NCI-H1105 treated with DMSO at 0.1 percent for 48 hours (cell line): ENCODE data around the gene WTAP.
A peak's percentile ranks its signal among the peaks of the same experiment; 100 is the strongest.
"Not testable (repeated sequence)": the region's sequence is repeated elsewhere in the genome, so short reads cannot be mapped to it uniquely, and the experiment has no call there.

Source experiments
- DNase-seq: peaks from one replicate; lab custom pipeline; 2025; lab: John Stamatoyannopoulos, UW

WTAP gene

GRCh38 chr6:159726918-159727716 lies at the start of gene WTAP:
Gene WTAP (plus strand): TSS chr6:159727506. CDS start chr6:159736266, 8,760 bp downstream.
- peak; percentile 99 for DNase-seq

DNA sequence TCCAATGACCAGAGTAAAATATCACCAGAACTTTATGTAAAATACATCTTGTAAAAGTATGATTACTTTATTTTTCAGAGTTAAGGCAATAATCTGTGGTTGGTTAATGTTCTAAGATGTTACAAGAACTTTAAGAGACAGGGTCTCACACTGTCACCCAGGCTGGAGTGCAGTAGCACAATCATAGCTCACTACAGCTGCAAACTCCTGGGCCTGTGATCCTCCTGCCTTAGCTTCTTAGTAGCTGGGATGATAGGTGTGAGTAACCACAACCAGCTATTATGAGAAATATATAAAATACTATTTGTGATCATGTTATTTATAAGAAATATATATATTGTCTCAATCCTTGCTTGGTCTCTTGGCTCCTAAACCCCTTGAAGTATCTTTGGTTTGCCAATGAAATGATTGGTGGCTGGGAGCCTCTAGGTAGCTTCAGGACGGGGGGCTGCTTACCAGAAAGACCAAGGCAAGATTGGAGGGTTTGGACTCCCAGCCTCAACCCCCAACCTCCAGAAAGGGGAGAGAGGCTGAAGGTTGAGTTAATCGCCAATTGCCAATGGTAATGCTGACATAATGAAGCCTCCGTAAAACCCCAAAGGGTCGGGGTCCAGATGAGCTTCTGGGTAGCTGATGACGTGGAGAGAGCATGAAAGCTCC lies 49.7 kb upstream of the WTAP start:
- no peak for DNase-seq

GRCh38 chr6:159678574-159678973 lies 48.7 kb upstream of the WTAP start:
- DNase-seq = no peak

DNA sequence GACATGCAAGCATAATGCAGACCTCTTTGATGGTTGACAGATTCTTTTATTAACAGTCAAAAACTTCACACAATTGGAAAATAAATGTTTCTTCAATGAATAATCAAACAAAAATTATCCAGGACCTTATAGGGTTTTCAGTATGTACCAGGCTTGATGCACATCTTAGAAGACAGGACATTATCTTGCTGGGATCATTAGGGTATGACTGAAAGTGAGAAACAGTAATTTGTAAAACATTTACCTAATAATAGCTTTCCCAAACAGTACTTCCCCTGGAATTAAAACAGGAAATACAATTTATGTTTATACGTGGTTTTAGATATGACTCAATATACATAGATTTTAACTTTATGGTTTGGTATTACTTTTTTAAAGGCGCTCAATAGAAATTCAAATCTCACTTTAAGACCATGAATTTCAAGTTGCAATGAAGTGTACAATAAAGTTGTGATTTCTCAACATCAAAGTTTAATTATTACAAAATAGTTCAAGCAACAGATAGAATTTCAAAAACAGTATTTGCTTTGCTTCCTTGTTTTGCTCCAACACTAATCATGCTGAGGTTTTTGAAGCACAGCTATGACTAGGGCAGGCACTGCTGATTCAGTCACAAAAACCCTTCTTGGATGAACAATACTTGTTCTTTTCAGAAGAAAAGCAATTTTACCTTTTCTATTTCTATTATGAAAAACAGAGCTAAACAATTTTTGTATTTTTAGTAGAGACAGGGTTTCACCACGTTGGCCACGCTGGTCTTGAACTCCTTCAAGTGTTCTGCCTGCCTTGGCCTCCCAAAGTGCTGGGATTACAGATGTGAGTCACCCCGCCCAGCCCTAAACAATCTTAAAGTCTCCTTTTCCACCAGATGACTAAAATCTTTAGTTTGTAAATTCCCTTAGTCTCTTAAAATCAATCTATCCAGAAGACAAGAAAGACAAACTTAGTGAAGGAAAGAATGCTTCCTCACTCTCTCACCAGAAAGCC lies 47.9 kb upstream of the WTAP start:
- DNase-seq = no peak

- no peak for DNase-seq
Observed at GRCh38 chr6:159680104-159680503, 47.2 kb upstream of the WTAP start.

DNA sequence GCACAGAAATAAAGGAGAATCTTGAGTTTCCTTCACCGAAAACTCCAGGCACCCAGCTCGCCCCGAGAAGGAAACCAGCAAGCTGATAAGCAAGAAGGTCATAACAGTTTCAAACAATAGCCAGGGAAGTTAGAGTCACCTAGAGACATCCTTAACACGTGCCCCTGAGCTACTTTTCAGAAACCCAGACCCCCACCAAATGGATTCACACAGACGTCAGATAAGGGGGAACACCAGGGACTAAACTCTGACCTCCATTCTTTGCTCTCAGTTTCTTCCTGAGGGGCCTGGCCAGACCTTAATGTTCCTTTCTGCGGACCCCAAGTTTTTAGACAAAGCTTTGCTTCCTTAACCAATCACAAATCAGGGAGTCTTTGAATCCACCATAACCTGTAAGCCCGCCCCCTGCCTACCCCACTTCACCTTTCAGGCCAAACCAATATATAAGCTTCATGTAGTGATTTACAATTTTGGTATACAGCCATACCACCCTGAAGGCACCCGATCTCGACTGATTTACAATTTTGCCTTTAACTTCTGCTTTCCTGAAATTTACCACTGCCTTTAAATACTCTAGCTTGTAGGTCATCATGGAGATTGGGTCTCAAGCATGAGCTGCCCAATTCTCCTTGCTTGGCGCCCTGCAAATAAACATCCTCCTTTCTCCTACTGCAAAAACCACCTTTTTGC lies 46.0 kb upstream of the WTAP start:
- DNase-seq = no peak

DNA sequence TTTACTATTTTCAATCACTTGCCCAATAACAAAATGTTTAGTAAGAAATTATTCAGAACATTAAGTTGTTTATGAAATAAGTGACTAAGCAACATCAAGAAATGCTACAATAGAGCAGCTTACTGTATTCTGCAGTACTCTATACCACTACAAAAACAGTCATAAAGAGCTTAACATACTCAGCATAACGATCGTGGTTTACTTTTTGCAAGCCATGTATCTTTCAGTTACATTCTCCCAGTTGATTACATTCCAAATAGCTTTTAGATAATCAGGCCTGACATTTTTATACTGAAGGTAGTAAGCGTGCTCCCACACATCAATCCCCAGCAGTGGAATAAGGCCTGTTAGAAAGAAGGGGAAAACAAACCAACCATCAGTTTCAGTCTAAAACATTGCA lies 45.0 kb upstream of the WTAP start:
- no peak for DNase-seq

- DNase-seq = no peak
Observed at GRCh38 chr6:159682810-159683209, 44.5 kb upstream of the WTAP start.

DNA sequence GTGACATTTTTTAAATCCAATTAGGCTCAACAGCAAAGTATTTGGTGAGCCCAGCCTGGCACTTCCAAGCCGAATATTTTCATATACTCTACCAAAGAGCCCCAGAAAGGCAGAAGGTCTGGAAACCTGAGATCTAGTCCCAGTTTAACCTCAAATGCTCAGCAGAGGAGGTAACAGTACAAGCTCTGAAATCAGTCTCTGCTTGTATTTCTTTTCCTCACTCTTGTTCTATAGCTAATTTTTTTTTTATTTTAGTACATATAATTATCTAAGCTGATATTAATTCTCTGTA lies 43.3 kb upstream of the WTAP start:
- no peak for DNase-seq

- DNase-seq = no peak
Observed at GRCh38 chr6:159686040-159686439, 41.3 kb upstream of the WTAP start.

DNA sequence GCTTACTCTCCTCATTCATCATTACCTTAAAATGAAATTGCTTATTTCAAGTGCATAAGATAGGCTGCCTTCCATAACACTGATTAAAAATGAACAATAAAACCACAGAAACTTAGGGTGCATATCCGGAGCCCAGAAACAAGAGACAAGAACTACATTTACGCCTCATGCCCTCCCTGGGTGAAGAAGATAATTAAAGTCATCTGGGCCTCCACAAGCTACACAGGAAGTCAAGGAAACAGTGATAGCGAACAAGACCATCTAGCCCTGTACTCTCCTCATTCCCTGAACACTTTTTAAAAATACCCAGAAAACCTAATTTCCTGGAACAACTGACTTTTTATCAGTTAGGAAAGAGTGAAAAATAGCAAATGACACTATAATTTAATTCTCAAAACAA lies 40.6 kb upstream of the WTAP start:
- DNase-seq = no peak

- no peak for DNase-seq
Observed at GRCh38 chr6:159687341-159687740, 40.0 kb upstream of the WTAP start.

- DNase-seq = no peak
Observed at GRCh38 chr6:159688266-159688905, 38.9 kb upstream of the WTAP start.

- DNase-seq = no peak
Observed at GRCh38 chr6:159689001-159689400, 38.3 kb upstream of the WTAP start.

- DNase-seq = not testable (repeated sequence)
Observed at GRCh38 chr6:159690135-159690534, 37.2 kb upstream of the WTAP start.

DNA sequence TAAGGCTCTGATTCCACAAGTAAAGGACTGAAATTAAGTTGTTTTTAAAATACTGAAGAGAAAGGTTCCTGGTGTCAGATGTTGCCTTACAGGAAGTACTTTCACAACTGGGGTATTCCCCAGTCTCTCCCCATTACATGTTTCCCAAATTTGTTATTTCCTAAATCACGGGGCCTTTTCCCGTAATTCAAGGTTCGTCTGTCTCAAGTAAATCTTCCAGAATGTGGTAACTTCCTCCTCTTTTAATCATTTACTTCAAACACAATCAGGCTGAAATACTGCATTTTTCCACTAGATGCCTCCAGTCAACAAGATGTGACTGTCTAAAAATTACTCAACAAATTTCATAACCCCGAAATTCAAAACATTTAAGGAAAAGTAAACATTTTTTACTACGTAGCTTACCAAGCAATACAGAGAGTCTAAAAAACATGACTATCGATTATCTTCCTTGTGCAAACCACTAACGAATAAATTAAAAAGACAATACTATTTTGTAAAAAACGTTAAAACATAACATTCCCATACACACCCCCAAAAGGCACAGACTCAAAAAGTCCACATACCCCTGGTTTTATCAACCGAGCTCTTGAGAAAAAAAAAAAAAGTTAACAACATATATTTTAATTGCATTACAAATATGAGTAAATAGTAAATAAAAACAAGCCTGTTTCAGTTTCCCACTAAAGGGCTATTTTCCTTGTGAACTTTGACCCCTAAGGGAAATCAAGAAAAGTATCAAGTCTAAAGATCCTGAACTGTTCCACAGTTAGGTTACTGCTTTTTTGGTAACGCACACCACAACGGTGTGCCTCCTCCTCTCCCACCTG lies 36.0 kb upstream of the WTAP start:
- DNase-seq = peak; percentile 46

- DNase-seq = peak; percentile 14
Observed at GRCh38 chr6:159691963-159692287, 35.4 kb upstream of the WTAP start.

- peak; percentile 78 for DNase-seq
Observed at GRCh38 chr6:159692303-159693127, 34.8 kb upstream of the WTAP start.

DNA sequence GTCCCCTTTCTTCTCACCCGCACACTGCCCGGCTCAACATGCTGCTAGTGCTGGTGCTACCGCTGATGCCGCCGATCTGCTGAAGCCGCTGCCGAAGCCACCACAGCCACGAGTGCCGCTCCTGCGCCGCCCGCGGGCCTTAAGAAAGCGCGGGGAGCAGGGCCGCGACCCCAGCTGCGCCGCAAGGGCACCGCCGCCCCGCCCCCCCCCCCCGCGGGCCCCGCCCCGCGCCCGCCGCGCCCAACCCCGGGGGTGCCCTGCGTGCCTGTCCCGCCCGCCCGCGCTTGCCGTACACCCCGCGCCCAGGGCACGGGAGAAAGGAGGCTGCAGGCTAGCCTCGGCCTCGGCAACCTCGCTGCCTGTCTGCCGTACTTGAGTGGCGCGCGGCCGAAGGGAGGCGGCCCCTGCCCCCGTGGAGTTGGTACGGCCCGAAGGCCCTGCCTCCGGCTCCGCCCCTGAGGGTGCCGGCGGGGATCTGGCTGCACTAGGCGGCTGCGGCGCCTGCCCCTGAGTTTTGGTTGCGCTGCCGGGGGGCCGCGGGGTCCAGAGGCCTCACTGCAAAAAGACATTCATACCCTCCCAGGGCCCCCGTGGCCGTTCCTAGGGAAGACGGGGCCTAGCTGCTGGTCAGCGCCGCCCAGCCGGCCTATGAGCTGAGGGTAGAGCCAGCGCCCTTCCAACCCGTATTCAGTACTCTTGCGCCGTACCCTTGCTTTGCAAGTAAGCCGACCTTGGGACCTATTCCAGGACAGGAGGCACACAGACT lies 34.0 kb upstream of the WTAP start, which contains the start of gene SOD2:
SOD2 (minus strand) TSS at position 114 of the 766 bp plus-strand sequence; CDS start at position 40, 74 bp downstream.
- peak; percentile 97 for DNase-seq
